HepG2 (cell line): Measurements from ENCODE around the gene CD1B.

ENCODE experiments used
- IRF2 ChIP-seq: IDR thresholded peaks from 2 replicates; pipeline ENCODE4 v1.6.1; 2018; ENCODE audit warnings: missing genetic modification reagents, missing compliant biosample characterization
- JUNB ChIP-seq: sonication (generic); formaldehyde crosslinking; IDR thresholded peaks from 2 replicates; pipeline ENCODE4 v1.8.0; 2022; ENCODE audit warnings: missing genetic modification reagents, mild to moderate bottlenecking, borderline replicate concordance
- KAT2B ChIP-seq: fragments of 150-350 bp; IDR thresholded peaks from 2 replicates; pipeline ENCODE4 v1.6.1; 2014; ENCODE audit warnings: low read depth, low read length, borderline replicate concordance
- NFIC ChIP-seq: IDR thresholded peaks from 2 replicates; pipeline ENCODE4 v1.6.1; 2012; ENCODE audit warnings: mild to moderate bottlenecking, low read length, inconsistent platforms
- POLR2AphosphoS5 ChIP-seq: IDR thresholded peaks from 2 replicates; pipeline ENCODE4 v1.6.1; 2012; ENCODE audit warnings: low read depth, low read length
- RFX5 ChIP-seq: IDR thresholded peaks from 2 replicates; pipeline ENCODE4 v1.6.1; 2011; ENCODE audit warnings: low read depth, low read length, improper control_type of control experiment
- ZFP62 ChIP-seq: sonication (generic); formaldehyde crosslinking; IDR thresholded peaks from 2 replicates; pipeline ENCODE4 v1.4.0; 2020; ENCODE audit warnings: missing genetic modification reagents
- ZFX ChIP-seq: sonication (generic); formaldehyde crosslinking; IDR thresholded peaks from 2 replicates; pipeline ENCODE4 v1.4.0; 2020; ENCODE audit warnings: mild to moderate bottlenecking, low read depth, missing genetic modification reagents, moderate library complexity
- ZNF256 ChIP-seq: sonication (generic); formaldehyde crosslinking; conservative IDR thresholded peaks from 2 replicates; pipeline ENCODE4 v1.4.0; 2020; ENCODE audit warnings: missing genetic modification reagents
- ZNF263 ChIP-seq: sonication (generic); formaldehyde crosslinking; IDR thresholded peaks from 2 replicates; pipeline ENCODE4 v1.4.0; 2020; ENCODE audit warnings: missing genetic modification reagents
- ZNF530 ChIP-seq: sonication (generic); formaldehyde crosslinking; IDR thresholded peaks from 2 replicates; pipeline ENCODE4 v1.5.0; 2020; ENCODE audit warnings: low read depth, mild to moderate bottlenecking, missing genetic modification reagents
- ZNF781 ChIP-seq: sonication (generic); formaldehyde crosslinking; IDR thresholded peaks from 2 replicates; pipeline ENCODE4 v1.5.1; 2020; ENCODE audit warnings: borderline replicate concordance, mild to moderate bottlenecking, missing genetic modification reagents; ENCODE audit errors: not compliant biosample characterization
- TF ChIP-seq, protein P1 (sequence below): sonication (generic); formaldehyde crosslinking; IDR thresholded peaks from 2 replicates; pipeline ENCODE4 v1.5.0; 2020; ENCODE audit warnings: mild to moderate bottlenecking, missing genetic modification reagents, moderate library complexity
- TF ChIP-seq, protein P2 (sequence below): sonication (generic); formaldehyde crosslinking; IDR thresholded peaks from 2 replicates; pipeline ENCODE4 v1.5.1; 2020; ENCODE audit warnings: mild to moderate bottlenecking, missing genetic modification reagents, moderate library complexity

DNA sequence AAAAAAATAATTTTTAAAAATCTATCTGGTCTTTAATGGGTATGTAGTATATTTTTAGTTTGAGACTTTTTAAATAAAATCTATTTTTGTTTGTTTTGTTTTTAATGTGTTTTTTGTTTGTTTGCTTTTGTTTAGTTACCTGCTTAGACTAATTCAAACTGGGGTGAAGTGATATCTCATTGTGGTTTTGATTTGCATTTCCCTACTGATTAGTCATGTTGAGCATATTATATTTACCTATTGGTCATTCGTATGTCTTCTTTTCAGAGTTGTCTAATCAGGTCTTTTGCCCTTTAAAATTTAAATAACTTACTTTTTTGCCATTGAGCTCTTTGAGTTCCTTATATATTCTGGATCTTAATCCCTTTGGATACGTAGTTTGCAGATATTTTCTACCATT, 20.3 kb downstream of the CD1B start:
- TF ChIP-seq, protein P1, sequence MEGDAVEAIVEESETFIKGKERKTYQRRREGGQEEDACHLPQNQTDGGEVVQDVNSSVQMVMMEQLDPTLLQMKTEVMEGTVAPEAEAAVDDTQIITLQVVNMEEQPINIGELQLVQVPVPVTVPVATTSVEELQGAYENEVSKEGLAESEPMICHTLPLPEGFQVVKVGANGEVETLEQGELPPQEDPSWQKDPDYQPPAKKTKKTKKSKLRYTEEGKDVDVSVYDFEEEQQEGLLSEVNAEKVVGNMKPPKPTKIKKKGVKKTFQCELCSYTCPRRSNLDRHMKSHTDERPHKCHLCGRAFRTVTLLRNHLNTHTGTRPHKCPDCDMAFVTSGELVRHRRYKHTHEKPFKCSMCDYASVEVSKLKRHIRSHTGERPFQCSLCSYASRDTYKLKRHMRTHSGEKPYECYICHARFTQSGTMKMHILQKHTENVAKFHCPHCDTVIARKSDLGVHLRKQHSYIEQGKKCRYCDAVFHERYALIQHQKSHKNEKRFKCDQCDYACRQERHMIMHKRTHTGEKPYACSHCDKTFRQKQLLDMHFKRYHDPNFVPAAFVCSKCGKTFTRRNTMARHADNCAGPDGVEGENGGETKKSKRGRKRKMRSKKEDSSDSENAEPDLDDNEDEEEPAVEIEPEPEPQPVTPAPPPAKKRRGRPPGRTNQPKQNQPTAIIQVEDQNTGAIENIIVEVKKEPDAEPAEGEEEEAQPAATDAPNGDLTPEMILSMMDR (CRISPR knock-in tag): no peak
- no peak for TF ChIP-seq ZNF530 (CRISPR knock-in tag)
- TF ChIP-seq KAT2B: no peak
- no peak for TF ChIP-seq ZFX (CRISPR knock-in tag)
- no peak for TF ChIP-seq JUNB (CRISPR knock-in tag)
- TF ChIP-seq POLR2AphosphoS5: no peak
- no peak for TF ChIP-seq RFX5
- TF ChIP-seq ZNF263 (CRISPR knock-in tag): no peak
- no peak for TF ChIP-seq ZFP62 (CRISPR knock-in tag)
- no peak for TF ChIP-seq ZNF781 (CRISPR knock-in tag)
- no peak for TF ChIP-seq NFIC
- no peak for TF ChIP-seq IRF2 (CRISPR knock-in tag)
- TF ChIP-seq, protein P2, sequence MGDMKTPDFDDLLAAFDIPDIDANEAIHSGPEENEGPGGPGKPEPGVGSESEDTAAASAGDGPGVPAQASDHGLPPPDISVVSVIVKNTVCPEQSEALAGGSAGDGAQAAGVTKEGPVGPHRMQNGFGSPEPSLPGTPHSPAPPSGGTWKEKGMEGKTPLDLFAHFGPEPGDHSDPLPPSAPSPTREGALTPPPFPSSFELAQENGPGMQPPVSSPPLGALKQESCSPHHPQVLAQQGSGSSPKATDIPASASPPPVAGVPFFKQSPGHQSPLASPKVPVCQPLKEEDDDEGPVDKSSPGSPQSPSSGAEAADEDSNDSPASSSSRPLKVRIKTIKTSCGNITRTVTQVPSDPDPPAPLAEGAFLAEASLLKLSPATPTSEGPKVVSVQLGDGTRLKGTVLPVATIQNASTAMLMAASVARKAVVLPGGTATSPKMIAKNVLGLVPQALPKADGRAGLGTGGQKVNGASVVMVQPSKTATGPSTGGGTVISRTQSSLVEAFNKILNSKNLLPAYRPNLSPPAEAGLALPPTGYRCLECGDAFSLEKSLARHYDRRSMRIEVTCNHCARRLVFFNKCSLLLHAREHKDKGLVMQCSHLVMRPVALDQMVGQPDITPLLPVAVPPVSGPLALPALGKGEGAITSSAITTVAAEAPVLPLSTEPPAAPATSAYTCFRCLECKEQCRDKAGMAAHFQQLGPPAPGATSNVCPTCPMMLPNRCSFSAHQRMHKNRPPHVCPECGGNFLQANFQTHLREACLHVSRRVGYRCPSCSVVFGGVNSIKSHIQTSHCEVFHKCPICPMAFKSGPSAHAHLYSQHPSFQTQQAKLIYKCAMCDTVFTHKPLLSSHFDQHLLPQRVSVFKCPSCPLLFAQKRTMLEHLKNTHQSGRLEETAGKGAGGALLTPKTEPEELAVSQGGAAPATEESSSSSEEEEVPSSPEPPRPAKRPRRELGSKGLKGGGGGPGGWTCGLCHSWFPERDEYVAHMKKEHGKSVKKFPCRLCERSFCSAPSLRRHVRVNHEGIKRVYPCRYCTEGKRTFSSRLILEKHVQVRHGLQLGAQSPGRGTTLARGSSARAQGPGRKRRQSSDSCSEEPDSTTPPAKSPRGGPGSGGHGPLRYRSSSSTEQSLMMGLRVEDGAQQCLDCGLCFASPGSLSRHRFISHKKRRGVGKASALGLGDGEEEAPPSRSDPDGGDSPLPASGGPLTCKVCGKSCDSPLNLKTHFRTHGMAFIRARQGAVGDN: no peak
- TF ChIP-seq ZNF256 (CRISPR knock-in tag): no peak
